Inflammatory macrophage treated with lipopolysaccharide for 4 hours (primary cell): ENCODE data around the gene ERF.

Experiments used
- DNase-seq: peaks from one replicate; pipeline ENCODE4 v3.0.0-alpha.2; 2020

Gene ERF

DNA sequence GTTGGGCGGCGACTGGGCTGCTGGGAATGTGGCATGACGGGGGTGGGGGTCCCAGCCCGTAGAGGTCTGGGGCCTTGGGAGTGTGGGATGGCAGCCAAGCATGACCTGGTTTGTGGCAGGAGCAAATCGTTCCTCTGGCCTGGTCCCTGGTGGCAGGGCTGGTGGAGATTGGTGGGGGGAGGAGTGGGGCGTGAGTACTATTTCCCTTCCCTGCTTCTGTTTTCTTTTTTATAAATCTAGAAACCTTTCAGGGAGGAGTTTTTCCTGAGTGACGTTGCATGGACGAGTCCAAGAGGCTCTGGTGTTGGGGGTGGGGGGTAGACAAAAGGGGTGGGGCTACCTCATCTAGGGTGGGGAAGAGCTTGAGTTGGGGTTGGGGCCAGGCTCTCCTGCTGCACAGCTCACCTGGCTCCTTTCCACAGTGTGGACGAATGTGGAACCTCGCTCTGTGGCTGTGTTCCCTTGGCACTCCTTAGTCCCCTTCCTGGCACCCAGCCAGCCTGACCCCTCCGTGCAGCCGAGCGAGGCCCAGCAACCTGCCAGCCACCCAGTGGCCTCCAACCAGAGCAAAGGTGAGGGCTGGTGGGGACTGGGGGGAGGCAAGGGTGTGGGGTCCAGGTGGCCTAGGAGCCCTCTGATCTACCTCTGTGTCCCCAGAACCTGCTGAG lies 31.6 kb upstream of the ERF start:
- DNase-seq, result peak; percentile 53

DNA sequence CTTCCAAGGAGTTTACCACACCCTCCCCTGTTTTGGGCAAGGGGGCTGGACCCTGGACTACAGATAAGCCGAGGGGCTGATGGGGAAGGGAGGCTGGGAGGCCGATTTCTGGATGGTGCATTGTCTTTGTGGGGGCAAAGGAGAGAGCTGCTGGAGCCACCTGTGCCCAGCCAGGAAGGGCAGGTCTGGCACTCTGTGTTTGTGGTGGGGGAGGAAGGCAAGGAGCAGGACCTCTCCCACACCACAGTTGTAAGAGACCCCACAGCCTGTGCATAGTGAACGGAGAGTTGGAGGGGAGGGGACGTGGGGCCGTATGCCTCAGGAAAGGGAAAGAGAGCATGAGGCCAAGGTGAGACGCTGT lies 31.0 kb upstream of the ERF start:
- DNase-seq, result no peak

DNA sequence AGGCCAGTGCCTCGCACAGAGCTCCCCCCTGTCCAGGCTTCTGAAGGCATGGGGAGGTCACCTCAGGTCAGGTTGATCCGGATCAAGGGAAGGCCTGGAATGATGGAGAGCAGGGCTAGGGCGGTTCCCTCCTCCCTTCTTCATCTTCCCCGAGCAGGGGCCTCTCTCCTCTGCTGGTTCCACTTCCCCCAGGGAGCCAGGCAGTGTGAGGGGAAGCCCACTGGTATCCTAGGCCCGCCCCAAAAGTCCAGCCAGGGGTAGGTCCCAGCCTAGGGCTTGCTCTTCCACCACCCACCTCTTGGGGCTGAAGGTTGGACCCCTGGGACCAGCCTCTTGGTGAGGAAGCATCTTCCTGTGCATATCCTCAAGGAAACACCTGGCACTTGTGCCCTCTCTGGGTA lies 30.6 kb upstream of the ERF start:
- DNase-seq, result peak; percentile 50

DNA sequence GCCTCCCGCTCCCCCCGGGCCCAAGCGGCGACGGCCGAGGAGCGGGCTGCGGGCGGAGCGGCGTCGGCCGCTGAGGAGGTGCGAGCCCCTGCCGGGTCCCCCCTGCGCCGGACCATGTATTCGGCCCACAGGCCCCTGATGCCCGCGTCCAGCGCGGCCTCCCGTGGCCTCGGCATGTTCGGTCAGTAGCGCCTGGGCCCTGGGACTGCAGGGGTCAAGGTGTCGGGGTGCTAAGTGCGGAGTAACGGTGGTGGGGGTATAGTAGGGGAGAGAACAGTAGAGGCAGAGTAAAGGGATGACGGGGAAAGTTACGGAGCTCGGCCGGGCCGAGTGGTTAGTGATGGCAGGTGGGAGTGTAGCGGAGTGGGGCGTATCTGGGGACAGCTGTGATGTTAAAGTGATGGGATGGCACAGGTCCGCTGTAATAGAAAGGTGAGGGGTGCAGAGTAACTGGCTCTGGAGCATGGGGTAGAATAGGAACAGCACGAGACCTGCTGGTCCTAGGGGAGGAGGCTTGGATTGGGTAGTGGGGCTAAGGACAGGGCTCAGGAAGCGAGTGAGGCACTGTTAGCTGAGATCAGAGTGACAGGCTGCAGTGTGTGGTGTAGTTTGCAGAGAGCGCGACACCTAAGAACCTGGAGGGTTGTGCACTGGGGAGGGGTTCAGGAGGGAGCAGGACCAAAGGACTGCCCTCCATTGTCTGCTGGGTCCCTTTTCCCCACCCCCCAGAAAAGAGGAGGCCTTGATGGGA lies 29.8 kb upstream of the ERF start:
- no peak for DNase-seq

DNA sequence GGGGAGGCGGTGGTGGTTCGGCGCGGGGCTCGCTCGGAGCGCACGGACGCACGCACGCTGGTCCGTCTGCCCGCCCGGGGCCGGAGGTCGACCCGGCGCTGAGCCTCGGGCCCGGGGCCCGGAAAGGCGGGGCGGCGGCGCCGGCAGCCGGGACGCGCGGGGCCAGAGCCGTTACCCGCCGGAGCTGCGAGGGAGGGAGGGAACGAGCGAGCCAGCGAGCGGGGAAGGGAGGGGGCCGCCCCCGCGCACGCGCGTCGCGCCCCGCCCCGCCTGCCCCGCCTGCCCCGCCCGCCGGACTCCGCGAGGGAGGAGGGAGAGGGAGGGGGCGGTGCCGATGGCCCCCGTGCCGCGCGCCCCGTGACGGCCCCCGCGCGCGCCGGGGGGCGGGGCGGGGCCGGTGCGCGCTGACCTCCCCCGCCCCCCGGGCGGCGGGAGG lies 29.2 kb upstream of the ERF start:
- DNase-seq, result peak; percentile 80

DNA sequence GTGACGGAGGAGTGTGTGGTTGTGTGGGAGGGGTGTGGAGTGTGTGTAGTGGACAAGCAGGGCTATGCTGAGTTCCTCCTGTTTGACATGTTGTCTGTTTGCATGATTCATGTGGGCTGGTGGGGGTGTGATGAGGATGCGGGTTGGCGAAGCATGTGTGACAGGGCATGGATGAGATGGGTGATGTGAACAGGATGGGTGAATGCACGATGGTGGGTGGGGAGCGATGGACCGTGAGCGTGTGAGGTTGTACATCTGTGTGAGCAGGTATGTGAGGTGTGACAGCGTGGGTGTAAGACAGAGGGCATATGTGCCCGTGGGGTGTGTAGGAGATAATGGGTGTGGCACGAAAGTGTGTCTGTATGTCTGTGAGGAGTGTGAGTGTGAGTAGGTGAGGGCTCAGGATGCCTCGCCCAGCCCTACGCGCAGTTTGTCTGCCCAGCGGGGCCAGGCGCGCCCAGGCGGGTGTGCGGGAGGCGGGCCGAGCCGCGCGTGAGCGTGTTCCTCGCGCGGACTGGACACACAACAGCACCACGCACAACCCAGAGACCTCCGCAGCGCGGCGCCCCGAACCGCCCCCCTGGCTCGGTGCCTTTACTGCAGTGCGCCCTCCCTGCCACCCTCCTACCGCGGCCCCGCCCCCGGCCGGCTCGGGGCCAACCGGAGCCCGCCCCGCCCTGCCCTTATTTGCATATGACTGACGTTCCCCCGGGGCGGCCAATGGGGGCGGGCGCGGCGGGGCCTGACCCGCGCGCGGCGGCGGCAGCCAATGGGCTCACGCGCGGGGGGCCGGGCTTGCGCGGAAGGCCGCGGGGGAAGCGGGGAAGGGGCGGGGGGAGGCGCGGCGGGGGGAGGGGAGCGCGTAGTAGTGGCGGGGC lies 28.5 kb upstream of the ERF start:
- peak; percentile 95 for DNase-seq

DNA sequence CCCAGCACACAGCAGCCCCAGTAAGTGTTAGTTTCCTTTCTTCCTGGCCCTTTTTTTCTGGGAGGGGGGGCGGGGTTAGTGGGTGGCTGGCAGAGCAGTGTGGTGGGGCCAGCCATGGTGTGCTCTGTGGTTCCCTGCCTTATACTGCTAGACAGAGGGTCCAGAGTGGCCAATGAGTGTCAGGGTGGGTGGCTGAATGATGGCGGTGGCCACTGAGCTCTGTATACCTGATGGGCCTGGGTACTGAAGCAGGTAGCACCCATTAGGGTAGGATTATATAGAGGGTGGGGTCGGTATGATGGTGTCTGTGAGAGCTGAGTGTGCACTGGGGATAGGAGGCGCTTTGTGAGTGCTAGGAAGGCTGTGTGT lies 27.9 kb upstream of the ERF start:
- DNase-seq, result no peak

DNA sequence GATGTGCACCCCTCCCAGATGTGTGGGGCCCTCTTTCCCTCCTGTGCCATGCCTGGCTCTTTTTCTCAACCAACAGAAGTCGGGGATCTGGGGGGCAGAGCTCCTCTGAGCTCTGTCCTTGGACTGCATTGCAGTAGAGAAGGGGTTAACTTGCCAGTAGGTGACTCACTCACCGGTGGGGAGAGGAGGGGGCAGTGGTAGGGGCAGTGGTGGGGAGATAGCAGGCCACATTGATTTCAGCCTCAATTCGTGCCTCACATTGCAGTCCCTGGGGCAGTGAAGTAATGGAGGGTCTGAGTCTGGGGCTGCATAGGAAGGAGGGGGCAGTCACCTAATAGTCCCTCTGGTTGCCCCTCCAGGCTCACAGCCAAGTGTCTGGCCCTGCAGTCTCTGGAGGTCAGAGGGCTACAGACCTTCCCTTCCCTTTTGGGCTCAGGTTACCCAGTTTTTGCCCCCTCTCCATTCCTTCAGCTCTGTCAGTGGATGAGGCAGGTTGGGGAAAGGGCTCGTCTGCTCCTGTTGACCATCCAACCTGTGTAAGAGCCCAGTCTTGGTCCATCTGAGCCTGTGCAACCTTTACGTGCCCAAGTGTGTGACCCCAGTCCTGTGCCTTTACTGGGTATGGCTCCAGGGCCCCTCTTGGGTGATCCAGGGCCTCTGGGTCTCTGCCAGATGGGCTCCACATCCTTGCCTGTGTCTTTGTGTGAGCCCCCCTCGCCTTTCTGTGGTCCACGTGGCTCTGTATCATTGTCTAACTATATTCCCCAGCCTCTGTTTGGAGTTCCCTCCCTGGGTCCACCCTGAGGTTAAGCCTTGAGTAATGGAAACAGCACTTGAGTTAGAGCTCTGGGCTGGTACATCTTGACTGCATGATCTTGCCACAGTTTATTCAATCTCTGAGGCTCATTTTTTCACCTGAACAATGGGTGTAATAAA lies 27.2 kb upstream of the ERF start:
- DNase-seq, result peak; percentile 27

DNA sequence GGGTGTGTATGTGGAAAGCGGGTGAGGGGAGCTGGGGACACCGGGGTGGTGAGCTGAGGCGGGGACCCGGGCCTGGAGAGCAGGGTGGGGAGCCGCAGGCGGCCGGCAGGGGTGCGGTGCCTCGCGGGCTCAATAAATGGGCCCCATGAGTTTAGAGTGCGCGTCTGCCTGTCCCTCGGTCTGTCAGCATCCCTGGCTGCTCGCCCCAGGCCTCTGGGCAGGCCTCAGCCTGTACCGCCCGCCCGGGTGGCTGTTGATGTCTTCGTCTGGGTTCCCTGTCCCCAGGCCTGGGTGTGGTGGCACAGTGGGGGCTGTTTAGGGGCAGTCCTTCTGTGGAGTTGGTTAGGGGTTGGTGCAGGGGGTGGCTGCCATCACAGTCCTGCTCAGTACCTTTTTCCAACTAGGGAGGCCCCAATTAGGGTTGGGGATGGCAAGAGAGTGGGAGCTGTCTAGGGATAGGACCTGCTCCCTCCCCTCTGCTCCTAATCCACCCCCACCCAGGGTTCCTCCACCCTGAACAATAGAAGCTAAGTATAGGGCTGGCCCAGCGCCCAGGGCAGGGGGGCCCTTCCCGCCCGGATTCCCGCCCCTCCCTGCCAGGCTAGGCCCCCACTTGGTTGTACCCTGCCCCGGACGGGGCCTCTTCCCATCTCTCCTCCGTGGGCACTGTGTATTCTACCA lies 26.4 kb upstream of the ERF start:
- no peak for DNase-seq

DNA sequence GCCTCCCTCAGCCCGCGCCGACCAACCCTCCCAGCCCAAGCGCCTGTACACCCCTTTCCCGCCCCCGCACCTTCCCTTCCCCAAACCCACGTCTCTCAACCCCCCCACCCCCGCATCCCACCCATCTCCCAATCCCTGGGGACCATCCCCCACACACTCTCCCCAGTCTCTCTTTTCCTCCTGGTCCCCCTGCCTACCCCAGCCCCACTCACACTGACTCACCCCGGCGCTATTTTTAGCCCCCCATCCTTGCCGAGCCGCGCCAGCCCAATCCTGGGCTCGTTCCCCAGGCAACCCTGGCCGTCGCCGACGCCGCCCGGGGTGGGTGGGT lies 25.9 kb upstream of the ERF start:
- DNase-seq, result no peak

DNA sequence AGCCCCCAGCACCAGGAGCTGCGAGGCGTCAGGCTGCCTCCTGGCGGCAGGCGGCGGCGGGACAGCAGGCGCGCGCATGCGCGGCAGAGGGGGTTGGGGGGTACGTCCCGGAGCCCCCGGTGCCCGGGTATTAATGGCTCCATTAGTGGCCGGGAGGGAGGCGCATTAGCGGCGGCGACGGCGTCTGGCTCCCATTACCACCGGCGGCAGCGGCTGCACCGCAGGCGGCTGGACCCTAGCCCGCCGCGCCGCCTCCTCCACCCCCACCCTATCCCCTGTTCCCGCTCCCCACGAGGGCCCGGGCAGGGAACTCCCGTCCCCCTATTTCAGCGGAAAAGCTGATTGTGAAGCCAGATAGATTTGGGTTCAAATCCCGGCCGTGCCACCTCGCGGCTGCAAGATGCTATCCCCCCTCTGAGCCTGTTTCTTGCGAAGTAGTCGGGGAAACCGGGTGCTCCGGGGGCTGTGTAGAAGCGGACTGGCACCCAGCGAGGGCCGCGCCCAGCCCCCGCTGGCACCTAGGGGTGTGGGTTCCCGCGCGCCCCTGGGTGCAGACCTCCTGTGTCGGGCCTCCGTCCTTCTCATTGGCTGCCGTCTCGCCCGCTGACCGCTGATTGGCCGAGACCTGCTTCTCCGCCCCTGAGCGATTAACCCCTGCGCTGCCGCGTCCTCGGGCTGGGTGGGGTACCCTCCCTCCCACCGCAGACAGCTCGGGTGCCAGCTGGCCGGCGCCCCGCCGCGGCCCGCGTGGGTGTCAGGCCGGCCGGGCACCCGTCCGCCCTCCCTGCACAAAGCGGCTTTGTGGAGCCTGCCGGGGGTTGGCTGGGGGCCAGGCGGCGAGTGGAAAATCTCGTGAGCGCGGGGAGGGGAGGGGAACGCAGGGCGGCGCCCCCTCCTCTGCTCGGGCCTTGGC lies 25.2 kb upstream of the ERF start:
- DNase-seq, result peak; percentile 72

DNA sequence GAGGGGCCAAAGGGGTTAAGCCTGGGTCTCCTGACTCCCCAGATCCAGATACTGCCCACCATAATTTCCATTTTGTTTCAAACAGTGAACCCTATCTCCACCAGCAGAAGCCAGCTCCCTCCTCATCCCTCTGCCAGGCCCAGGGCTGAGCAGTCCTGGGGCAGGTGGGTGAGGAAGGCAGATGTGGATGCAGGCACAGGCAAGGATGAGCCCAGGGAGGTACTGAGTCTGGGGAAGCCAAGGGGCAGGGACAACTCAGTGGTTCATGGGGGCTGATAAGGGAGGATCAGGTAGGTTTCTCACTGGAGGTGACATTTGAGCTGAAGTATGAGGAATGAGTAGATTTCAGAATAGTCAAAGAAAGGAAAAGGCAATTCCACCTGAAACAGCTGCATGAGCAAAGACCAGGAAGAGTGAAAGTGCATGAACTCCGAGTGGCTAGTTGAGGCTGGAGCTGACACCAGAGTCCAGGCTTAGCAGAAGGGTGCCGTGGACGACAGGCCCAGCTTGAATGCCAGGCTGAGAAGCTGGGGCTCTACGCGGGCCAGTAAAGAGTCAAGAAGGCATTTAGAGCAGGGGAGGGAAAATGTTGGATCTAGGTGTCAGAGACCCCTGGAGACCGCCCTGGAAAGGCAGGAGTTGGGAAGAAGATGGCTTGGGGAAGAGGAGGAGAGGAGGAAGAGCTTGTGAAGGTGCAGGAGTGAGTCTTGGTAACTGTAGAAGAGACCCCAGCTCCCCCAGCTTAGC lies 24.4 kb upstream of the ERF start:
- no peak for DNase-seq

DNA sequence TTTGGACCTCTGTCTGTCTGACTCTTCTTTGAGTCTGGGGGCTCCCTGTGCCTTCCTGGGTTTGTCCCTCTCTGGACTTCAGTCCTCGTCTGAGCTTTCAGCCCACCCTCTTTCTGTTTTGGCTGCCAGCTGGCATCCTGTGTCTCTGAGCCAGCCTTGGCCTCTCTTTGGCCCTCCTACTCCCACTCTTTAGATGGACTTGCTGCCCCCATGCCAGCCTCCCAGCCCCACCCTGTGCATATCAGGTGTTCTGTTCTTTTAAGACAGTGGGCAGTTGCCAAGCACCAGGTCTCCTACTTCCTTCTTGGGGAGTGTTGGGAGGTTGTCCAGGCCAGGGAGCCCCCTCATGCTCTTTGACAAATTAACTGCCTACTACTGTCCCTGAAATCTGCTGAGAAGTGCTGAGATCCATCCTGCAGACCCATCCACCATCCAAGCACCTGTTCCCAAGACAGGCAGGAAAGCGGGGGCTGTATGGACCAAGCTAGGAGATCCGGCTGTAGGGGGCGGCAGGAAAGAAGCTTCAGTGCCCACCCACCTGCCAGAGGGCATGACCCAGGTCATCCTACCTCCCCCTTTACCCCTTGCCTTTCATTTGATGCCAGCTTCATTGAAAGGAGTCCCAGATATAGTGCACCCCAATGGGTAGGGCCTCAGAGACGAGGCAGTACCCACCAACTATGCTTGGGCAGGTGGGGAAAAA lies 23.7 kb upstream of the ERF start:
- no peak for DNase-seq

DNA sequence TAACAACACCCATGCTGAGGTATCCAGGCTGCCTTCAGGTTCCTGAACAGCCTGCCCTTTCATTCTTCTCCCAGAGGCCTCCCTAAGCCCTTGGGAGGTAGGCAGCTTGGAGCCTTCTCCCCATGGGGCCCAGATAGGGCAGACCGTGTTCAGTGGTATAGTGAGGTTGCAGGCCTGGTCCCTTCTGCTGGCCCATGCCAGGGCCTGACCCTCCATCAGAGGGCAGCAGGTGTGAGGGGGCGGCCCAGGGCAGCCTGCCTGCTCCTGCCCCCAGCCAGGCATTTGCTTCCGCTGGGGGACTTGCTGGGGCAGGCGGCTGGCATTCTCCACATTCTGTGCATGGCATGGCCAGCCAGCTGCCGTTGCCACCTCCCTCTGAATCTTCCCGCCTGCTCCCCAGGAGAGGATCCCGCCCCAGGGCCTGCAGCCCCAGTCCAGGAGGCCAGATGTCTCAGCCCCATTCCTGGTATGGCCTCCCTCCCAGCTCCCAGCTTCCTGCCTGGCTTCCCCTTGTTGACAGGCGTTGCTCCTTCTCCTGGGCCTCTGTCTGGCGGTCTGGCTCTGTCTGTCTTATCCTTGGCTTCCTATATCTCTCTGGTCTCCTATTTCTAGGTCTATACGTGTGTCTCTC lies 23.0 kb upstream of the ERF start:
- no peak for DNase-seq

DNA sequence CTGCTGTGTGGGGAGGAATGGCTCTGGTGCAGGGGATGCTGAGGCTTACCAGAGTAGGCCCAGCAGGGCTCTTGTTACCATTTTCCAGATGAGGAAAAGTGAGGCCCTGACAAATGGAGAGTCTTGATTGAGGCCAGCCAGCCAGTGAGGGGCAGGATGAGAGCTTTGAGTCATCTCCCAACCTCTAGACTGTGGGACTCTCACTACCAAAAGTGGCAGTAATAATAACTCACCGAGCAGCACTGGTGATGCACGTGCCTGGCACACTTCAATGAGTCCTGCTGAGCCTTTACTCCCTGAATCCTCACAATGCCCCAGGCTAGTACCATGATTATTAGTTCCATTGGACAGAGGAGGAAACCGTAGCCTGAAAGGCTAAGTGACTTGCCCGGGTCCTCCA lies 21.9 kb upstream of the ERF start:
- DNase-seq, result no peak

DNA sequence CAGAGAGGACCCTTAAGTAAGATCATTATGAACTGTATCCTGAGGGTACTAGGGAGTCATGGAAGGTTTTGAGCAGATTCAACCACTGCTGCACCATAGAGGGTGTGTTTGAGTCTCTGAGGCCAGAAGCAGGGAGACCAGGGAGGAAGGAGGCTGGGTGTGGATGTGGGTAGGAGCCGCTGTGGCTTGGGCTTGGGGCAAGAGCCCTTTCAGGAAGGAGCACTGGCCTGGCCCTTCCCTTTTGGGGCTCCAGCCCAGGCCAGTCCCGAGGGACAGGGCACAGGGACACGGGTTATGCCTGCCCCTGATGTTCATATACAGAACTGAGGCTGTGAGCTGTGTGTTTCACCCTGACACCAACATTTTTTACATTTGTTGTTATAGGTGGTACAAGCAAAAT lies 21.4 kb upstream of the ERF start:
- no peak for DNase-seq

DNA sequence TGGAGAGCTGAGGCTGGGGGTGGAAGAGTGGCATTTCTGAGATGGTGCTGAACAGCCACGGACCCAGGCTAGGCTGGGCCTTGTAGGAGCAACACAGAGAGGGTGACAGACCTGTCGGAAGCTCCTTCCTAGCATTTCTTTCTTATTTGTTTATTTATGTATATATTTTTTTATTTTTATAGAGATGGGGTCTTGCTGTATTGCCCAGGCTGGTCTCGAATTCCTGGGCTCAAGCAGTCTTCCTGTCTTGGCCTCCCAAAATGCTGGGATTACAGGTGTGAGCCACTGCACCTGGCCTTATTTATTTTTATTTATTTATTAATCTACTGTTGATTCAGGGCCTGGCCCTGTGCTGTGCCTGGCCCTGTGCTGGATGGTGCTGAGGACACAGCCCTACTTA lies 20.6 kb upstream of the ERF start:
- DNase-seq, result no peak

DNA sequence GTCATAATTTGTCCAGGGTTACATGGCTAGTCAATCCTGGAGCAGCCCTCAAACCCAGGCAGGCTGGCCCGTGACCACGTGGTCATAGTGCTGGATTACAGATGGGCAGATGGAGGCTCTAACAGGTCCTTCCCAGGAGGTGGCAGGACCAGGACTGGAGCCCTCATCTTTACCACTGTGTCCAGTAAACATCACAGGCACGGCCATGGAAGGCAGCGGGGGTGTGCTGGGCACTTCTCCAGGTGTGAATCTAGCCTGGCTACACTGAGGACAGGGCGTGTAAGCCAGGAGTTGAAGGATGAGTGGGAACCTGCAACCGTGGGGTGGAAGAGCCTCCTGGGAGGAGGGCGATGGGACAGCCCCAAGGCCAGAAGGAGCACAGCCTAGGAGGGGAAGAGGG lies 20.2 kb upstream of the ERF start:
- DNase-seq, result no peak

DNA sequence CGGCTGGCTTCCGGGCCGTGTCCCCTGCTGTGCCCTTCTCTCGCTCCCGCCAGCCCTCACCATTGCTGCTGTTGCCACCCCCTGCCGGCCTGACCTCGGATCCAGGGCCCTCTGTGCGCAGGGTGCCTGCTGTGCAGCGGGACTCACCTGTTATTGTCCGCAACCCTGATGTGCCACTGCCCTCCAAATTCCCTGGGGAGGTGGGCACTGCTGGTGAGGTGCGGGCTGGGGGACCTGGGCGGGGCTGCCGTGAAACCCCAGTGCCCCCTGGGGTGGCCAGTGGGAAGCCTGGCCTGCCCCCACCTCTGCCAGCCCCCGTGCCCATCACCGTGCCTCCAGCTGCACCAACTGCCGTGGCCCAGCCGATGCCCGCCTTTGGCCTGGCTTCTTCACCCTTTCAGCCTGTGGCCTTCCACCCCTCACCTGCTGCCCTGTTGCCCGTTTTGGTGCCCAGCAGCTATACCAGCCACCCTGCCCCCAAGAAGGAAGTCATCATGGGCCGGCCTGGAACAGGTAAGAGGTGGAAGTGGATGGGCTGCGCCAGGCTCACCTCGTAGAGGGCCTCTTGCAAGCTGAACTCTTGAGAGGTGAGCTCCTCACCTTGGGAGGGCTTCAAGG lies 19.2 kb upstream of the ERF start:
- DNase-seq, result no peak
